ENCODE measurements around the gene FAM174A.

DNA sequence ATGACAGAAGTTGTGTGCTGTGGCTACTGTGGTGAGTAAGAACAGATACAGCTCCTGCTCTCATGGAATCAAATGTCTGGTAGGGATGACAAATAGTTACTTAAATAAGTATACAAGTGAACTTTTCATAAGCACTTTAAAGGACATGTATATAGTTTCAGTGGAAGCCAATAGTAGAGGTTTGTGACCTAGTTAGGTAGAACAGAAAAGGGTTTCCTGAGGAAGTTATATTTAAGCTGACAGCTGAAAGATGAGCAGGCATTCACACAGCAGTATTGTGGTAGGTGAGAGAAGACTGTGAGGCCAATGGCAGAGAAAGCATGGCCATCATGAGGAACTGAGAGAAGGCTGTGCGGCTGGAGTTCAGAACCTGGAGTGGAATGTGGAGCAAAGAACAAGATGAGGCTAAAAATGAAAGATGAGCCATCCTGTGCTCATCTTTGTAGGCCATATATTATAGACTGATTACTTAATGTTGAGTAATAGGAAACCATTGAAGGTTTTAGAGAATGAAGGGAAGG lies 15.4 kb downstream of the FAM174A start:
- TF ChIP-seq, protein P1, sequence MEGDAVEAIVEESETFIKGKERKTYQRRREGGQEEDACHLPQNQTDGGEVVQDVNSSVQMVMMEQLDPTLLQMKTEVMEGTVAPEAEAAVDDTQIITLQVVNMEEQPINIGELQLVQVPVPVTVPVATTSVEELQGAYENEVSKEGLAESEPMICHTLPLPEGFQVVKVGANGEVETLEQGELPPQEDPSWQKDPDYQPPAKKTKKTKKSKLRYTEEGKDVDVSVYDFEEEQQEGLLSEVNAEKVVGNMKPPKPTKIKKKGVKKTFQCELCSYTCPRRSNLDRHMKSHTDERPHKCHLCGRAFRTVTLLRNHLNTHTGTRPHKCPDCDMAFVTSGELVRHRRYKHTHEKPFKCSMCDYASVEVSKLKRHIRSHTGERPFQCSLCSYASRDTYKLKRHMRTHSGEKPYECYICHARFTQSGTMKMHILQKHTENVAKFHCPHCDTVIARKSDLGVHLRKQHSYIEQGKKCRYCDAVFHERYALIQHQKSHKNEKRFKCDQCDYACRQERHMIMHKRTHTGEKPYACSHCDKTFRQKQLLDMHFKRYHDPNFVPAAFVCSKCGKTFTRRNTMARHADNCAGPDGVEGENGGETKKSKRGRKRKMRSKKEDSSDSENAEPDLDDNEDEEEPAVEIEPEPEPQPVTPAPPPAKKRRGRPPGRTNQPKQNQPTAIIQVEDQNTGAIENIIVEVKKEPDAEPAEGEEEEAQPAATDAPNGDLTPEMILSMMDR (IDR thresholded peaks at IDR 0.05): no peak
- TF ChIP-seq POLR2A (IDR thresholded peaks at IDR 0.05): no peak

All from right lobe of liver (tissue), 4 donors.